ENCODE measurements around the gene LOXL3.
"Not testable (repeated sequence)": the region's sequence is repeated elsewhere in the genome, so short reads cannot be mapped to it uniquely, and the experiment has no call there.

LOXL3 gene

GRCh38 chr2:74572178-74572925, 18.6 kb upstream of the LOXL3 start:
- no peak for DNase-seq

- DNase-seq: no peak
Measured at GRCh38 chr2:74571058-74571457, 17.3 kb upstream of the LOXL3 start.

GRCh38 chr2:74569686-74570085, 15.9 kb upstream of the LOXL3 start:
- DNase-seq: no peak

- no peak for DNase-seq
Measured at GRCh38 chr2:74567881-74568280, 14.1 kb upstream of the LOXL3 start.

- no peak for DNase-seq
Measured at GRCh38 chr2:74566754-74567085, 13.0 kb upstream of the LOXL3 start.

GRCh38 chr2:74566076-74566753, 12.5 kb upstream of the LOXL3 start:
- no peak for DNase-seq

- DNase-seq: no peak
Measured at GRCh38 chr2:74564222-74564621, 10.5 kb upstream of the LOXL3 start.

GRCh38 chr2:74562126-74562775, 8.5 kb upstream of the LOXL3 start:
- no peak for DNase-seq

- DNase-seq: not testable (repeated sequence)
Measured at GRCh38 chr2:74561022-74561421, 7.3 kb upstream of the LOXL3 start.

GRCh38 chr2:74560591-74560990, 6.8 kb upstream of the LOXL3 start:
- no peak for DNase-seq

GRCh38 chr2:74559912-74560311, 6.2 kb upstream of the LOXL3 start:
- DNase-seq: no peak

GRCh38 chr2:74558284-74559230, 4.8 kb upstream of the LOXL3 start:
- no peak for DNase-seq

- no peak for DNase-seq
Measured at GRCh38 chr2:74556831-74557370, 3.2 kb upstream of the LOXL3 start.

- DNase-seq: no peak
Measured at GRCh38 chr2:74556159-74556558, 2.4 kb upstream of the LOXL3 start.

- no peak for DNase-seq
Measured at GRCh38 chr2:74555610-74556103, 1.9 kb upstream of the LOXL3 start.

GRCh38 chr2:74554820-74555531, 1.2 kb upstream of the LOXL3 start:
- no peak for DNase-seq

- no peak for DNase-seq
Measured at GRCh38 chr2:74552914-74553811, 579 bp downstream of the LOXL3 start.

GRCh38 chr2:74551942-74552913, 1.5 kb downstream of the LOXL3 start:
- DNase-seq: no peak

- DNase-seq: no peak
Measured at GRCh38 chr2:74551530-74551929, 2.2 kb downstream of the LOXL3 start.

- no peak for DNase-seq
Measured at GRCh38 chr2:74550231-74550630, 3.5 kb downstream of the LOXL3 start.

Data from NCI-H2081 treated with DMSO at 0.1 percent for 48 hours (cell line).